ENCODE results near the gene ALAS1. TPM values are rescaled to one million over a fixed set of nuclear protein-coding genes. Genes with fewer than 3 reads are reported as not detected.

ALAS1 gene
- total RNA-seq, 1 experiment from 2014 or later, result 89.4 TPM

GRCh38 chr3:52149726-52150125, 48.2 kb upstream of the ALAS1 start:
- Histone ChIP-seq H3K9me3 (ENCODE audit: control insufficient read depth, insufficient read depth, low read depth, low read length) (no peaks in the 10 kb centered on the region), H3K27me3 (ENCODE audit: control insufficient read depth, insufficient read depth, low read length) (no peaks in the 10 kb centered on the region), H3K4me3 (ENCODE audit: low read depth in 2 of 2, low read length in 2 of 2) (no peak overlapping the region), H3K4me1 (ENCODE audit: control insufficient read depth, insufficient read depth, low read length) (peaks cover 6% of the 10 kb centered on the region), H3K27ac (ENCODE audit: low read length) (no peak overlapping the region), H3K36me3 (ENCODE audit: control insufficient read depth, insufficient read depth, low read length) (no peaks in the 10 kb centered on the region)
- POLR2A ChIA-PET, result no interaction called here
- in situ Hi-C loops (cut with HindIII; ENCODE audit: low pct_unique_long_range_greater_than_20kb, low sequenced_read_pairs) (no loop called here), intact Hi-C loops (cut with micrococcal nuclease; ENCODE audit: unreplicated experiment) (no loop called here)
- DNase-seq (ENCODE audit: low read depth, low spot score) (no peak), ATAC-seq (no peak)
- CTCF ChIA-PET, result no interaction called here
- no TSS peak for BruUV-seq (replicated peaks)
- no peak for TF ChIP-seq SIN3A (IDR thresholded peaks at IDR 0.05; ENCODE audit: borderline replicate concordance, insufficient read depth, low read depth, low read length)
- TF ChIP-seq POLR2AphosphoS5 (IDR thresholded peaks at IDR 0.05; ENCODE audit: low read depth, low read length), result no peak
- TF ChIP-seq CTCF (IDR thresholded peaks at IDR 0.05), result no peak
- TF ChIP-seq TCF7L2 (IDR thresholded peaks at IDR 0.05; ENCODE audit: low read depth, low read length), result no peak
- no peak for TF ChIP-seq REST (IDR thresholded peaks at IDR 0.05; ENCODE audit: insufficient read depth in 1 of 2, low read depth in 2 of 2, low read length in 1 of 2)

- H3K9me3 ChIP-seq (ENCODE audit: control insufficient read depth, insufficient read depth, low read depth, low read length), result no peaks in the 10 kb centered on the region
- no peaks in the 10 kb centered on the region for H3K36me3 ChIP-seq (ENCODE audit: control insufficient read depth, insufficient read depth, low read length)
- ChIA-PET CTCF (no interaction called here), POLR2A (no interaction called here)
- BruUV-seq (replicated peaks), result no TSS peak
- TF ChIP-seq SIN3A (IDR thresholded peaks at IDR 0.05; ENCODE audit: borderline replicate concordance, insufficient read depth, low read depth, low read length), result no peak
- TF ChIP-seq CTCF (IDR thresholded peaks at IDR 0.05), result no peak
- TF ChIP-seq TCF7L2 (IDR thresholded peaks at IDR 0.05; ENCODE audit: low read depth, low read length), result no peak
- no peak for TF ChIP-seq POLR2AphosphoS5 (IDR thresholded peaks at IDR 0.05; ENCODE audit: low read depth, low read length)
- TF ChIP-seq REST (IDR thresholded peaks at IDR 0.05; ENCODE audit: insufficient read depth in 1 of 2, low read depth in 2 of 2, low read length in 1 of 2), result no peak
- DNase-seq (ENCODE audit: low read depth, low spot score), result no peak
- in situ Hi-C loops (cut with HindIII; ENCODE audit: low pct_unique_long_range_greater_than_20kb, low sequenced_read_pairs) (no loop called here), intact Hi-C loops (cut with micrococcal nuclease; ENCODE audit: unreplicated experiment) (no loop called here)
- no peaks in the 10 kb centered on the region for H3K27me3 ChIP-seq (ENCODE audit: control insufficient read depth, insufficient read depth, low read length)
- H3K4me3 ChIP-seq (ENCODE audit: low read depth in 2 of 2, low read length in 2 of 2), result no peak overlapping the region
- H3K27ac ChIP-seq (ENCODE audit: low read length), result no peak overlapping the region
- peaks cover 6% of the 10 kb centered on the region for H3K4me1 ChIP-seq (ENCODE audit: control insufficient read depth, insufficient read depth, low read length)
- ATAC-seq, result no peak
Observed at GRCh38 chr3:52150357-52150756, 47.6 kb upstream of the ALAS1 start.
